SU-DHL-6 (cell line): ENCODE data around the gene SPSB1.

Experiments
- CTCF ChIP-seq: fragments of 200-600 bp; sonication (generic); IDR thresholded peaks from one replicate; pipeline ENCODE4 v1.5.1; 2017; ENCODE audit warnings: antibody characterized with exemption, mild to moderate bottlenecking, low read length, moderate library complexity; ENCODE audit not compliant: insufficient read depth, poor library complexity, severe bottlenecking
- EZH2phosphoT487 ChIP-seq: fragments of 200-600 bp; sonication (generic), shearing (Covaris generic); conservative IDR thresholded peaks from 2 replicates; pipeline ENCODE4 v1.6.1; 2018; ENCODE audit warnings: mild to moderate bottlenecking, antibody characterized with exemption, low read length, moderate library complexity, mixed read lengths

- TF ChIP-seq EZH2phosphoT487 (no peak), CTCF (no peak)
Measured at GRCh38 chr1:9298282-9298681, 5.6 kb downstream of the SPSB1 start.
